ENCODE data around the gene SCP2D1. TPM values are rescaled to one million over a fixed set of nuclear protein-coding genes. Genes with fewer than 3 reads are reported as not detected.

Gene SCP2D1
- polyA plus RNA-seq, 3 donors, result not detected

DNA sequence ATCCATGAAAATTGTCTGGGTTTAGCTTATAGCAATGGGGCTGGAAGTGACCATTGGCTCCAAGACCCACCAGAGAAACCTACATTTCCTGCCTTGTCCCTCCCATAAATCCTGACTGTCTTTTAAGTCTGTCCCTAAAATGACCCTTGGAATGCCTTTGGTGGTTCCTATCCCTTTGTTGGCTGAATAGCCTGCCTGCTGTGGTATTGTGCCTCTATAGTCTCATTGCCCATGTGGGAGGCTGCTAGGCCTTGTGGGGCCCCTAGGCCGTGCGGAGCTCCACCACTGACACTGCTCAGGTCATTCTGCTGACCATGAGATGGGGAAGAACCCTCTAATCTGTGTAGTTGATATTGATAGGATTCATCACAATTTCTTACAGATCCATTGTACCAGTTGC, 43.3 kb downstream of the SCP2D1 start:
- DNase-seq, result no peak
- Histone ChIP-seq H3K4me2 (replicated peaks; ENCODE audit: extremely low read depth, low read length, poor library complexity, severe bottlenecking) (no peak overlapping the region), H3K9me3 (replicated peaks in 1 of 2; ENCODE audit: control insufficient read depth in 1 of 2, insufficient read depth in 1 of 2, low read length in 2 of 2) (peaks cover 0 to 9% of the 10 kb centered on the region in 2 donors), H2AFZ (ENCODE audit: insufficient read depth, low read depth, low read length, poor library complexity, severe bottlenecking) (no peak overlapping the region), H3K27ac (ENCODE audit: low read depth in 1 of 2, low read length in 2 of 2) (no peak overlapping the region), H3K36me3 (replicated peaks in 1 of 2; ENCODE audit: control insufficient read depth in 1 of 2, insufficient read depth in 2 of 2, low read length in 2 of 2) (no peaks in the 10 kb centered on the region), H3K27me3 (ENCODE audit: control insufficient read depth in 2 of 2, insufficient read depth in 2 of 2, low read length in 2 of 2) (no peaks in the 10 kb centered on the region), H3K9ac (ENCODE audit: insufficient read depth, low read length, poor library complexity, severe bottlenecking) (no peak overlapping the region), H4K20me1 (ENCODE audit: insufficient read depth, low read length) (no peaks in the 10 kb centered on the region), H3K79me2 (ENCODE audit: insufficient read depth, low read length) (no peaks in the 10 kb centered on the region), H3K4me1 (ENCODE audit: control insufficient read depth in 1 of 2, insufficient read depth in 2 of 2, low read length in 2 of 2) (no peaks in the 10 kb centered on the region), H3K4me3 (replicated peaks in 1 of 3; ENCODE audit: low read depth in 2 of 3, low read length in 3 of 3) (no peak overlapping the region)
- no CpG with 5 or more reads among the region's 2 CpGs for WGBS (ENCODE audit: insufficient coverage)
- intact Hi-C loops (cut with micrococcal nuclease), result no loop called here
- no peaks in the 10 kb centered on the region for H3K27me3 Mint-ChIP-seq (ENCODE audit: low read depth in 3 of 3)
- no peaks in the 10 kb centered on the region for H3K36me3 Mint-ChIP-seq
- TF ChIP-seq, protein P1, sequence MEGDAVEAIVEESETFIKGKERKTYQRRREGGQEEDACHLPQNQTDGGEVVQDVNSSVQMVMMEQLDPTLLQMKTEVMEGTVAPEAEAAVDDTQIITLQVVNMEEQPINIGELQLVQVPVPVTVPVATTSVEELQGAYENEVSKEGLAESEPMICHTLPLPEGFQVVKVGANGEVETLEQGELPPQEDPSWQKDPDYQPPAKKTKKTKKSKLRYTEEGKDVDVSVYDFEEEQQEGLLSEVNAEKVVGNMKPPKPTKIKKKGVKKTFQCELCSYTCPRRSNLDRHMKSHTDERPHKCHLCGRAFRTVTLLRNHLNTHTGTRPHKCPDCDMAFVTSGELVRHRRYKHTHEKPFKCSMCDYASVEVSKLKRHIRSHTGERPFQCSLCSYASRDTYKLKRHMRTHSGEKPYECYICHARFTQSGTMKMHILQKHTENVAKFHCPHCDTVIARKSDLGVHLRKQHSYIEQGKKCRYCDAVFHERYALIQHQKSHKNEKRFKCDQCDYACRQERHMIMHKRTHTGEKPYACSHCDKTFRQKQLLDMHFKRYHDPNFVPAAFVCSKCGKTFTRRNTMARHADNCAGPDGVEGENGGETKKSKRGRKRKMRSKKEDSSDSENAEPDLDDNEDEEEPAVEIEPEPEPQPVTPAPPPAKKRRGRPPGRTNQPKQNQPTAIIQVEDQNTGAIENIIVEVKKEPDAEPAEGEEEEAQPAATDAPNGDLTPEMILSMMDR (IDR thresholded peaks at IDR 0.05), result no peak
- H3K9me3 Mint-ChIP-seq, result peaks cover 6 to 22% (median 12%) of the 10 kb centered on the region in 7 donors
- peaks cover 9% of the 10 kb centered on the region for H3K4me1 Mint-ChIP-seq
- no peak overlapping the region for H3K27ac Mint-ChIP-seq
- H3K4me3 Mint-ChIP-seq, result no peak overlapping the region

DNA sequence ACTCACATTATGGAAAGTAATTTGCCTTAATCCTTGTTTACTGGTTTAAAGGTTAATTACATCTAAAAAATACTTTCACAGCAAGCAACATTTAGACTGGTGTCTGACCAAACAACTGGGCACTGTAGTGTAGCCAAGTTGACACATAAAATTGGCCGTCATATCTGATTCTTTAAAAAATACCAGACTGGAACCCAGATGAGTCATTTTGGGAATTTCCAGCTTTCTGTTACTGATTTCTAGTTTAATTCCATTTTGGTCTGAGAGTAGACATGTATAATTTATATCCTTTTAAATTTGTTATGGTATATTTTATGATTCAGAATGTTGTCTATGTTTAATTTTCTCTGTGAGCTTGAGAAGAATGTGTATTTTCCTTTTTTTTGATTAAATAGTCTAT, 44.1 kb downstream of the SCP2D1 start:
- peaks cover 9% of the 10 kb centered on the region for H3K4me1 Mint-ChIP-seq
- Histone ChIP-seq H3K79me2 (ENCODE audit: insufficient read depth, low read length) (no peaks in the 10 kb centered on the region), H4K20me1 (ENCODE audit: insufficient read depth, low read length) (no peaks in the 10 kb centered on the region), H3K27me3 (ENCODE audit: control insufficient read depth in 2 of 2, insufficient read depth in 2 of 2, low read length in 2 of 2) (no peaks in the 10 kb centered on the region), H3K36me3 (replicated peaks in 1 of 2; ENCODE audit: control insufficient read depth in 1 of 2, insufficient read depth in 2 of 2, low read length in 2 of 2) (no peaks in the 10 kb centered on the region), H3K9ac (ENCODE audit: insufficient read depth, low read length, poor library complexity, severe bottlenecking) (no peak overlapping the region), H3K4me3 (replicated peaks in 1 of 3; ENCODE audit: low read depth in 2 of 3, low read length in 3 of 3) (no peak overlapping the region), H3K9me3 (replicated peaks in 1 of 2; ENCODE audit: control insufficient read depth in 1 of 2, insufficient read depth in 1 of 2, low read length in 2 of 2) (peaks cover 0 to 9% of the 10 kb centered on the region in 2 donors), H3K27ac (ENCODE audit: low read depth in 1 of 2, low read length in 2 of 2) (no peak overlapping the region), H3K4me2 (replicated peaks; ENCODE audit: extremely low read depth, low read length, poor library complexity, severe bottlenecking) (no peak overlapping the region), H2AFZ (ENCODE audit: insufficient read depth, low read depth, low read length, poor library complexity, severe bottlenecking) (no peak overlapping the region), H3K4me1 (ENCODE audit: control insufficient read depth in 1 of 2, insufficient read depth in 2 of 2, low read length in 2 of 2) (no peaks in the 10 kb centered on the region)
- peaks cover 6 to 25% (median 13%) of the 10 kb centered on the region in 7 donors for H3K9me3 Mint-ChIP-seq
- no peak for DNase-seq
- no peaks in the 10 kb centered on the region for H3K27me3 Mint-ChIP-seq (ENCODE audit: low read depth in 3 of 3)
- no peaks in the 10 kb centered on the region for H3K36me3 Mint-ChIP-seq
- intact Hi-C loops (cut with micrococcal nuclease), result no loop called here
- no peak overlapping the region for H3K4me3 Mint-ChIP-seq
- H3K27ac Mint-ChIP-seq, result no peak overlapping the region
- TF ChIP-seq, protein P1 (IDR thresholded peaks at IDR 0.05), result no peak
- WGBS (ENCODE audit: insufficient coverage), result 83% methylated on average over 1 of the region's 1 CpG

Measured in CD14-positive monocyte (primary cell).